T47D (cell line): ENCODE data around the gene FIGN.

Source experiments
- DNase-seq, 2 experiments: peaks; one replicate each; pipeline versions ENCODE4 v3.0.0 to v3.0.0-alpha.2; 2011 to 2012; ENCODE audit warnings: low read depth in 1 of 2, low spot score in 1 of 2
- JUND ChIP-seq: IDR thresholded peaks from 2 replicates; pipeline ENCODE4 v1.6.1; 2012; ENCODE audit warnings: low read depth
- in situ Hi-C: cut with HindIII; loops from 2 replicates; pipeline ENCODE4 v1.10.0; 2016; ENCODE audit warnings: low sequenced_read_pairs, low pct_unique_long_range_greater_than_20kb

FIGN gene

DNA sequence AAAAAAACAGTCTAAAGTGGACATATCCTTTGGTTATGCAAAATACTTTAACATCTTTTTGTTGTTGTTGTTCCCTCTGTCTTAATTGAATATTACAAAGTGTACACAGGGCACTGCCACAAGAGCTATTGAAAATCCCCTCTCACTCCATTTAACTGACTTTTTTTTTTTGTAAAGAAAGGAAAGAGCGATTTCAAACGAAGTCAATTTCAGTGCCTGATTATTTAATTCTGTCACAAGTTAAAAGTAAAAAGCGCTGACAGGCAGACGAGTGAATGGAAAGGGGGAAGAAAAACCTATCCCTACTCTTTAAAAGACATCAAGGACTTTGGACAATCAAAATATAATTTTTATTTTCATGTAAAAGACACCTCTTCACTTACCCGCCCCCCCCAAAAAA is 1.9 kb downstream of the FIGN start:
- in situ Hi-C loops, result no loop called here
- no peak for DNase-seq
- TF ChIP-seq JUND, result no peak

DNA sequence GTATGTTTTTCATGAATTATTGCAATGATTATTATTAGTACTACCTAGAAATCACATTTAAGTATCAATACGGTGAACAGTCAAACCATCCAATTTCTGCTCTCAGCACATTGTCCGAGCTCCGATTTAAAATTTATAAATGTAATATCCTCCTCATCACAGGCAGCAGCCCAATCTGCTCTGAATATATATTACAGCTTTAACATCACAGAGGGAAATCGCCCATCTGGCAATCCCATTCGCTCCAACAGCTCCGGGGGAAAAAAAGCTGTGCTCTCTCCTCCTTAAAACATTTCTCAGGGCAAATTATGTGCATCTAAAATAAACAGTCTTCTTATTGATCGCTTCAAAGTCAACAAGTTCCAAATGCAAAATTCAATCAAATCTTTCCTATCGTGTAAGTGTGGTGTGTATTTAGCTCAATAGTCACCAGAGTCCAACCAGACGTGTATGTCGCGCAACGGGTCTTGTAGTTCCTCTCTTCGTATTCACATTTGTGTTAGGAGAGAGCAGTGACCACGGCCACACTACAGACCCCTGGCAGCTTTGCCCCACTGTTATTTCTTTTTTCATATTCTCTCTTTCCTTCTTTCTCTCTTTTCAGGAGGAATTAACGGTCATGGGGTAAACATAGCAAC is 2.4 kb downstream of the FIGN start:
- in situ Hi-C loops, result no loop called here
- peak in 1 of 2 experiments; percentile 37 for DNase-seq
- TF ChIP-seq JUND, result no peak

DNA sequence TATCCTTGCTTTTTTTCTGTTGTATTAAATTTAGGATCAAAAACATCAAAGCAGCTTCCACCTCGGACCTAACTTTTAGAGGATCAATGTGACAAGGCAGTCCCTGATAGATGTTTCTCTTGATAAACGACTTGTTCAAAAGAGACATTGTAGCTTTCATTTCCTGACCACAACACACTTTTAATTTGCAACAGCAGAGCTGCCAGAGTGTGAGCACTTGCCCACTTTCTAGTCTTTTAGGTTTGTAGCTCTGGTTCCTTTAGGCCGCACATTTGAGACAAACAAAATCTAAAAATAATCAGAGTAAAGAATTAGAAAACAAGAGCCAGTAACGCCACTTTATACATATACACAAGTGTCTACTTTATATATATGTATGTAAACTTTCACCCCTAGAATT is 3.1 kb downstream of the FIGN start:
- peak in 1 of 2 experiments; percentile 9 for DNase-seq
- in situ Hi-C loops, result no loop called here
- no peak for TF ChIP-seq JUND

GRCh38 chr2:163731735-163732134 is 4.1 kb downstream of the FIGN start:
- in situ Hi-C loops, result no loop called here
- no peak for TF ChIP-seq JUND
- no peak for DNase-seq

- in situ Hi-C loops, result no loop called here
- no peak for TF ChIP-seq JUND
Observed at GRCh38 chr2:163730556-163730955, 5.3 kb downstream of the FIGN start.

DNA sequence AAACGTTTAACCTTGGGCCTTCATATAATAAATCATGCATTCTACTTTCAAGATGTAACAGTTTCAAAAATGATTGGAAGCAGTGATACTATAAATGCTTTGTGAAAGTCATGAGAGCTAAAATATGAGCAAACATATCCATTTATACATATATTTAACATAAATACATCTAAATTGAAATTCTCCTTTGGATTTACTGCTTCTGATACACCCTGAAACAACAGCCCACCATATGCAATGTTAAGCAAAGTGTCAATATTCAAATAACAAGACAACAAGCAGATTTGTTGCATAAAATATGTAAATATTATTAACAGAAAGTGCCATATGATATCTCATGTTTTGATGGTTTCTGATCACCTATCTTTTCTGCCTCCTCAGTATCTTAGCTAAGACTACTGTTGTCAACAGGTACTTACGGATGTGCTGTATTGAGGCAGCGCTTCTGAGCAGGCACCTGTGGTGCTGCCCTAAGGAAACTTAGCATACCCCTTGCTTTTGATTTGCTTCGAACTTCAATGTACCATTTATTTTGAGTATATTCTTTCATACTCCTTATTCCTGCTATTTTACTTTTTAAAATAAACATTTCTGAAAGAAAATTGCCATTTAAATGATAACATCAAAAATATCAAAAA is 6.1 kb downstream of the FIGN start:
- in situ Hi-C loops, result no loop called here
- no peak for DNase-seq
- no peak for TF ChIP-seq JUND

More at GRCh38 chr2:163730556-163730955, 5.3 kb downstream of the FIGN start:
- no peak for DNase-seq

GRCh38 chr2:163723881-163724280 is 11.9 kb downstream of the FIGN start:
- no peak for TF ChIP-seq JUND
- in situ Hi-C loops, result no loop called here
- DNase-seq, result no peak

DNA sequence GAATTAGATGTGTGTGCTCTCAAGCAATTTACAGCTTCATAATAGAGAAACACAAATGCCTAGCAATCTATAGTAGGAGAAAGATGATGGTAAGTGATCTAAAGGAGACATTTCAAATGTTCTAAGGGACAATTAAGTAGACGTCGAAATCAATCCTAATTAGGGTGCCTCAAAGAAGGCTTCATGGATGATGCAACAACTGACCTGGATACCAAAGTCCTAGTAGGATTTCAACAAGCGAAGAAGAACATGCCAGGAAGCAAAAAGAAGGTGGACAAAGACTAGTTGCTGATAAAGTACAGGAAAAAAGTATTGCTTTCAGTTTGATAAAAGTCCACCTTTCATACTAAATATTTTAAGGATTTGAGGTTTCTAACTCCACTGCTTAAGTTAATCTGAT is 12.5 kb downstream of the FIGN start:
- DNase-seq, result no peak
- in situ Hi-C loops, result no loop called here
- TF ChIP-seq JUND, result no peak

GRCh38 chr2:163719331-163719730 is 16.5 kb downstream of the FIGN start:
- TF ChIP-seq JUND, result no peak
- in situ Hi-C loops, result no loop called here
- DNase-seq, result no peak

GRCh38 chr2:163717993-163718680 is 17.7 kb downstream of the FIGN start:
- in situ Hi-C loops, result no loop called here
- TF ChIP-seq JUND, result no peak
- no peak for DNase-seq

DNA sequence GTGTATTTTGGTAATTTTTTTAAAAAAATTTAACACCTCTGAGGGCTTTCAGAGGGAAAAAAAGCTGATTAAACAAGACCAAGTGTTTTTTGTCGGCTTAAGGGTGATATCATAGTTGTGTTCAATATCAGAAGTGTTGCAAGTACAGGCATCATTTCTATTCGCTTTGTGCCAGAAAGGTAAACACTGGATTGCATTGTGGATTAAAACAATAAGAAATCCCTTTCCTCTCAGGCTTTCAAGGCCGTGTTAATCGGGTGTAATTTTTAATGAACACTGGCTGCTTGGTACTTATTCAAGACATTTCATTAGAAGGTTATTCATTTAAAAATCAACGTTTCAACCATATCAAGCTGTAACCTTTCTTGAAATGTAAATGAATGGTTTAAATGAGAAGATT is 18.3 kb downstream of the FIGN start:
- no peak for DNase-seq
- TF ChIP-seq JUND, result no peak
- in situ Hi-C loops, result no loop called here

GRCh38 chr2:163716101-163716500 is 19.7 kb downstream of the FIGN start:
- no peak for TF ChIP-seq JUND
- no peak for DNase-seq
- in situ Hi-C loops, result no loop called here

DNA sequence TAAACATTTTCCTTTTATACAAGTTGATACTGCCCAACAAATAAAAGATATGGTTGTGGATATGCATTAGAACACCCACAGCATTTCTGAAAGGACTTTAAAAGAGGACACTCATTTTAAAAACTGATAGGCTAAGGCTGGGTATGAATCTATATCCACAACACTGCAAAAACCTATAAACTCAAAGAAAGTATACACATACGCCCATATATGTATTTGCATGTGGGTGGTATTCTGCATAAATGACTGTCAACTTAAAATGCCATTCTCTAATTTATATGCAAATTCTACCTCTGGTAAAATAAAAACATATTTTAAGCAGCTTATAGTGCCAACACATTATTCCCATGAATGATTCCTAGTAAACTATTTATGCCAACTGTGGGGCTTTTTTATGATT is 20.1 kb downstream of the FIGN start:
- TF ChIP-seq JUND, result no peak
- in situ Hi-C loops, result no loop called here
- DNase-seq, result no peak
